Colonic mucosa (tissue), 4 donors: ENCODE results near the gene CHRNA4. TPM values are rescaled to one million over a fixed set of nuclear protein-coding genes. Genes with fewer than 3 reads are reported as not detected.

Experiments used
- DNase-seq: peaks from one replicate; pipeline ENCODE4 v3.0.0-alpha.2; 2020
- H3K27ac ChIP-seq: fragments of 200-600 bp; one replicate; pipeline ENCODE4 v1.8.0; 2021
- H3K27me3 ChIP-seq: fragments of 200-600 bp; one replicate; pipeline ENCODE4 v1.8.0; 2021
- H3K36me3 ChIP-seq: fragments of 200-600 bp; one replicate; pipeline ENCODE4 v1.8.0; 2021
- H3K4me1 ChIP-seq: fragments of 200-600 bp; one replicate; pipeline ENCODE4 v1.8.0; 2021; ENCODE audit warnings: mild to moderate bottlenecking
- H3K4me3 ChIP-seq: fragments of 200-600 bp; one replicate; pipeline ENCODE4 v1.8.0; 2021
- H3K9ac ChIP-seq, 2 donors: one replicate each; pipeline ENCODE4 v1.7.0; 2013; ENCODE audit warnings: control low read depth in 2 of 2, low read depth in 2 of 2, low read length in 2 of 2
- H3K9me3 ChIP-seq: fragments of 200-600 bp; one replicate; pipeline ENCODE4 v1.8.0; 2021
- intact Hi-C: fragments of 100-400 bp; cut with DNase I; formaldehyde crosslinking; loops from one replicate; pipeline ENCODE4 v1.14.1; 2022
- total RNA-seq, 2 donors: library from RNA; stranded (reverse); fragmentation: NEBNext Ultra II Directional in 1 of 2; extraction: Animal tissue kit (Norgen Biotek cat#: 25700) in 1 of 2; gene quantifications; one replicate each; pipeline ENCODE4 v1.2.1, GENCODE V29; 2021
- TF ChIP-seq, protein P1 (sequence below): fragments of 200-600 bp; IDR thresholded peaks from one replicate; pipeline ENCODE4 v1.8.0; 2022; ENCODE audit warnings: antibody characterized with exemption, mild to moderate bottlenecking
- donor health status: healthy.
- donor health status: DM: no; HTN: no; CAD: no.
- donor health status: DM: no; HTN: no; CAD: no.

Gene CHRNA4
- total RNA-seq, 2 donors from 2014 or later, result 0.05 TPM; not detected in 1

DNA sequence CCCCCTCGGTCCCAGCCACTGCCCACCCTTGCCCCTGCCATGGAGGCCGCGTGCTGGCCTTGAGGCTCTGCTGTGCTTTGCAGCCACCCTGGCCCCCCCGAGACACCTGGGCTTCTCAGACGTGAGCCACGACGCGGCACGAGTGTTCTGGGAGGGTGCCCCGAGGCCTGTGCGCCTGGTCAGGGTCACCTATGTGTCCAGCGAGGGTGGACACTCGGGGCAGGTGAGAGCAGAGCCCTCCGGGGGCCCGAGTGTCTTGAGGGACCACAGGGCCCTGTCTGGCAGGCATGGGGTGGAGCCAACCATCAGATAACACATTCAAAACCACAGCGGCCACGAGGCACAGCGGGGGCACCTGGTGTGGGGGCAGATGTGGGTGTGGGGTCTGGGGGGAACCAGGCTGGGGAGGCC, 49.3 kb downstream of the CHRNA4 start:
- TF ChIP-seq, protein P1, sequence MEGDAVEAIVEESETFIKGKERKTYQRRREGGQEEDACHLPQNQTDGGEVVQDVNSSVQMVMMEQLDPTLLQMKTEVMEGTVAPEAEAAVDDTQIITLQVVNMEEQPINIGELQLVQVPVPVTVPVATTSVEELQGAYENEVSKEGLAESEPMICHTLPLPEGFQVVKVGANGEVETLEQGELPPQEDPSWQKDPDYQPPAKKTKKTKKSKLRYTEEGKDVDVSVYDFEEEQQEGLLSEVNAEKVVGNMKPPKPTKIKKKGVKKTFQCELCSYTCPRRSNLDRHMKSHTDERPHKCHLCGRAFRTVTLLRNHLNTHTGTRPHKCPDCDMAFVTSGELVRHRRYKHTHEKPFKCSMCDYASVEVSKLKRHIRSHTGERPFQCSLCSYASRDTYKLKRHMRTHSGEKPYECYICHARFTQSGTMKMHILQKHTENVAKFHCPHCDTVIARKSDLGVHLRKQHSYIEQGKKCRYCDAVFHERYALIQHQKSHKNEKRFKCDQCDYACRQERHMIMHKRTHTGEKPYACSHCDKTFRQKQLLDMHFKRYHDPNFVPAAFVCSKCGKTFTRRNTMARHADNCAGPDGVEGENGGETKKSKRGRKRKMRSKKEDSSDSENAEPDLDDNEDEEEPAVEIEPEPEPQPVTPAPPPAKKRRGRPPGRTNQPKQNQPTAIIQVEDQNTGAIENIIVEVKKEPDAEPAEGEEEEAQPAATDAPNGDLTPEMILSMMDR, result no peak
- intact Hi-C loops, result no loop called here
- Histone ChIP-seq H3K4me1 (no peaks in the 10 kb centered on the region), H3K27ac (no peak overlapping the region), H3K36me3 (no peaks in the 10 kb centered on the region), H3K4me3 (no peak overlapping the region), H3K27me3 (peaks cover 7% of the 10 kb centered on the region), H3K9me3 (no peaks in the 10 kb centered on the region), H3K9ac (no peak overlapping the region)
- no peak for DNase-seq

DNA sequence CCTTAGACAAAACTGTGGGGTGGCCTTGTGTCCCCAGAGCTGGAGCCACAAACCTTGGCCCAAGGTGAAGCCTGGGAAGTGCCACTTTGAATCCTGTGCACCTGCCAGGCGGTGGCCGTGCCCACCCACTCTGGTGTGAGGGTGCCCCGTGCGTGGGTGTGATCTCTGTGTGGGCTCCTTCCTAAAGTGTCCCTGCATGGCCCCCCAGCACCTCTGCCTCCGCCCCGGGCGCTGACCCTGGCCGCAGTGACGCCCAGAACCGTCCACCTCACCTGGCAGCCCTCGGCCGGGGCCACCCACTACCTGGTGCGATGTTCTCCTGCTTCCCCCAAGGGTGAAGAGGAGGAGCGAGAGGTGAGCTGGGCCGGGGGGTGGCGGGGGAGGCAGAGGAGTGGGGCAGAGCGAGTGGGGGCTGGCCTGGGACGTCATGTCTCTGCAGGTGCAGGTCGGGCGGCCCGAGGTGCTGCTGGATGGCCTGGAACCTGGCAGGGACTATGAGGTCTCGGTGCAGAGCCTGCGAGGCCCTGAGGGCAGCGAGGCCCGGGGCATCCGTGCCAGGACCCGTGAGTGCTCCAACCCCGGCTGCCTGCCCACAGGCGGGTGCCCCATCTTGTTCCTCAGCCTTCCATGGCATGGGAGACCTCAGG, 49.8 kb downstream of the CHRNA4 start:
- Histone ChIP-seq H3K36me3 (no peaks in the 10 kb centered on the region), H3K27ac (no peak overlapping the region), H3K4me3 (no peak overlapping the region), H3K27me3 (peaks cover 7% of the 10 kb centered on the region), H3K9me3 (no peaks in the 10 kb centered on the region), H3K4me1 (no peaks in the 10 kb centered on the region), H3K9ac (no peak overlapping the region)
- no peak for DNase-seq
- intact Hi-C loops, result no loop called here
- TF ChIP-seq, protein P1, result no peak

DNA sequence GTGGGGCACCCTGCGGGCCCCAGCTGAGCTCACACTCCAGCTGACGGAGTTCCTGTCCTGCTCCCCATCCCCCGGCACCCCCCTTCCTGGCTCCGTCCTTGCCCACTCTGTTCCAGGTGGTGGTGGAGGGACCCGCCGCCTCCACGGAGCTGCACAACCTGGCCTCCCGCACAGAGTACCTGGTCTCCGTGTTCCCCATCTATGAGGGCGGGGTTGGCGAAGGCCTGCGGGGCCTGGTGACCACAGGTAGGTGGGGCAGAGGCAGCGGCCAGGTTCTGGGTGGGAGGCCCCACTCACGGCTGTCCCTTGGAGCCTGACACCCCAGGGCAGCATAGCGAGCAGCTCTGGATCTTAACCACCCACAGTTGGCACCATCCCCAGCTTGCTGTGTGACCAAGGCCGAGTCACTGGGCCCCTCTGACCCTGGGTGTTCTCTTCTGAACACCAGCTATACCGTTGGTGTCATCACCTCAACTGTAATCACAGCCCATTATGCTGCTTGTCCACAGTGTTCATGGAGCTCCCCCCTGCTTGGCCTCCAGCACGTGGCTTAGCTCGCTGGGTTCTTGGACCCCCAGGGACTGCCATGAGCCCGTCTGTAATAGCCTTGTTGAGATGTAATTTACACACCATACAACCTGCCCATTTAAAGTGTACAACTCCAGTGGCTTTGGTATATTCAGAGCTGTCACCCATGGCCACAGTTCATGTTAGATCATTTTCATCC, 50.7 kb downstream of the CHRNA4 start:
- Histone ChIP-seq H3K36me3 (no peaks in the 10 kb centered on the region), H3K9ac (no peak overlapping the region), H3K27me3 (peaks cover 7% of the 10 kb centered on the region), H3K4me3 (no peak overlapping the region), H3K4me1 (no peaks in the 10 kb centered on the region), H3K9me3 (no peaks in the 10 kb centered on the region), H3K27ac (no peak overlapping the region)
- intact Hi-C loops, result no loop called here
- no peak for DNase-seq
- TF ChIP-seq, protein P1, result no peak

DNA sequence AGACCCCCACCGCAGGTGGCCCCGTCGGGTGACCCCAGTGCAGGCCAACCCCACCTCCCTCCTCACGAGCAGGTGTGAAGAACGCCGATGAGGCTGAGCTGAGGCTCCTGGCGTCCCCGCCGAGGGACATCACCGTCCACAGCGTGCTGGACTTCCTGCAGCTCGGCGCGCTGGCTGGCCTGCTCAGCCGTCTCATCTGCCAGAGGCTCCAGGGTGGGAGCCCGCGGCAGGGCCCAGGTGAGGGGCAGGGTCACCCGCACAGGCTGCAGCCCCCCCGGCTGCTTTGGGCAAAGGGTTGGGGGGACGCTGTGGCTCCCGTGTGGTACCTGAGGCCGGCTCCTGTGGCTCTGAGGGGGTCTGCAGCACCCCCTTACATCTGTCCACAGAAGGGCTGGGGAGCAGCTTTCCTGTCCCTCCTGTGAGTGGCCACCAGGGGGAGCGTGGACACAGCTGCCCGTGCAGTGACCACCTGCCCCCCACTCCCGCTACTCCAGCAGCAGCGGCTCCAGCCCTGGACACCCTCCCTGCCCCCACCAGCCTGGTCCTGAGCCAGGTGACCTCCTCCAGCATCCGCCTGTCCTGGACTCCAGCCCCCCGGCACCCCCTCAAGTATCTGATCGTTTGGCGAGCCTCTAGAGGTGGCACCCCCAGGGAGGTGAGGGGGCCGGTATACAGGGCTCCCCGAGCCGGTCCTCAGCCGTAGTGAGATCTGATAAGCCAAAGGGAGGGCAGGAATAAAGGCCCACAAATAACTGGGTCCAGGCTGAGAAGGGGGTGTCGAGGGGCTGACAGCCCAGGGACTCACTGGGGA, 51.7 kb downstream of the CHRNA4 start:
- DNase-seq, result no peak
- Histone ChIP-seq H3K4me1 (no peaks in the 10 kb centered on the region), H3K9ac (no peak overlapping the region), H3K27ac (no peak overlapping the region), H3K27me3 (peaks cover 7% of the 10 kb centered on the region), H3K36me3 (no peaks in the 10 kb centered on the region), H3K9me3 (no peaks in the 10 kb centered on the region), H3K4me3 (no peak overlapping the region)
- intact Hi-C loops, result loop anchor here (2.0 kb wide), 1 partner anchor 73 kb away; no protein-coding TSS in a partner anchor
- TF ChIP-seq, protein P1, result peak; percentile 68

DNA sequence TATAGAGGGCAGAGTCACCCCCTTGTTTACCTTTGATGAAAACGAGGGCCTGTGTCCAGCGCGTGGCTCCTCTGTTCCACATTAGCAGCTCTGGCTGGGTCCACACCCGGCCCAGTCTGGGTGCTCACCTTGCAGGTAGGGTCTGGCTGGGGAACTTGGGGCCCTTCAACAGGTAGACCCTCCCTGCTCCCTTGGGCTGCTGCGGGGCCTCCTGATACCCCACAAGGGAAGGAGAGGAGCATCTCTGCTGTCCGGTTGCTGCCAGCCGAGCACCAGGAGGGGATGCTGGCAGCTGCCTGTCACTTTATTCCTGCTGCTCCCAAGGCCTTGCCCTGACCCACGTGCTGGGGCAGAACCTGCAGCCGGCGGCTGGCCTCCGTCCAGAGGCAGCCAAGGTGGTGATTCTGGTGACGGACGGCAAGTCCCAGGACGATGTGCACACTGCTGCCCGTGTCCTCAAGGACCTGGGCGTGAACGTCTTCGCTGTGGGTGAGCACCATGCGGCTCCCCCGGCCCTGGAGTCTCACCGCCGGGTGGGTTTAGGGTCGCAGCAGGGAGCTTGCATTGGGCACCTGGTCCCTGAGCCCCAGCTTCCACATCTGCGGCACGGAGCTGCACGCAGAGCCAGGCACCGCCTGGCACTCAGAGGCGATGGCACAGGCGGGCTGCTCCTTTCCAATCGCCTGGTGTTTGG, 52.8 kb downstream of the CHRNA4 start:
- no peak overlapping the region for H3K27ac ChIP-seq
- TF ChIP-seq, protein P1, result no peak
- no peaks in the 10 kb centered on the region for H3K36me3 ChIP-seq
- H3K4me3 ChIP-seq, result no peak overlapping the region
- no peak for DNase-seq
- no peaks in the 10 kb centered on the region for H3K9me3 ChIP-seq
- no peak overlapping the region for H3K9ac ChIP-seq
- peaks cover 7% of the 10 kb centered on the region for H3K27me3 ChIP-seq
- no peaks in the 10 kb centered on the region for H3K4me1 ChIP-seq
- intact Hi-C loops, result loop anchor here (2.0 kb wide), 1 partner anchor 74 kb away; no protein-coding TSS in a partner anchor
